Tibial nerve (tissue), 4 donors: ENCODE measurements around the gene DDX25. TPM values are rescaled to one million over a fixed set of nuclear protein-coding genes. Genes with fewer than 3 reads are reported as not detected.
A peak's percentile ranks its signal among the peaks of the same experiment; 100 is the strongest.

Experiments used
- DNase-seq, 2 donors: peaks; one replicate each; pipeline ENCODE4 v3.0.0-alpha.2; 2019; ENCODE audit warnings: low spot score in 2 of 2
- H3K27ac ChIP-seq, 4 donors: fragments of 200-600 bp; sonication (generic) in 3 of 4; one replicate each; pipeline ENCODE4 v1.5.1; 2017 to 2019; ENCODE audit warnings: mild to moderate bottlenecking in 1 of 4
- H3K27me3 ChIP-seq, 2 donors: fragments of 200-600 bp; sonication (generic) in 1 of 2; one replicate each; pipeline versions ENCODE4 v1.5.1 to v1.6.0; 2017 to 2019
- H3K36me3 ChIP-seq, 3 donors: fragments of 200-600 bp; sonication (generic); one replicate each; pipeline ENCODE4 v1.5.1; 2018 to 2019
- H3K4me1 ChIP-seq, 4 donors: fragments of 200-600 bp; sonication (generic) in 3 of 4; one replicate each; pipeline ENCODE4 v1.5.1; 2017 to 2019
- H3K4me3 ChIP-seq, 4 donors: fragments of 200-600 bp; sonication (generic) in 3 of 4; one replicate each; pipeline ENCODE4 v1.5.1; 2017 to 2019; ENCODE audit warnings: mild to moderate bottlenecking in 1 of 4, moderate library complexity in 1 of 4
- H3K9me3 ChIP-seq, 4 donors: fragments of 200-600 bp; sonication (generic) in 3 of 4; one replicate each; pipeline ENCODE4 v1.5.1; 2017 to 2019
- EP300 ChIP-seq, 2 donors: sonication (generic); formaldehyde crosslinking; IDR thresholded peaks; one replicate each; pipeline ENCODE4 v1.6.1; 2017; ENCODE audit warnings: antibody characterized with exemption in 2 of 2, mild to moderate bottlenecking in 1 of 2
- POLR2A ChIP-seq, 2 donors: fragments of 450-650 bp; IDR thresholded peaks; one replicate each; pipeline ENCODE4 v1.6.1; 2017; ENCODE audit warnings: antibody characterized with exemption in 2 of 2, mild to moderate bottlenecking in 2 of 2, moderate library complexity in 2 of 2
- WGBS, 2 donors: methylation state at CpG; one replicate each; pipeline ENCODE4 v1.1.5; 2018; 5-methylcytosine and 5-hydroxymethylcytosine counted together
- total RNA-seq, 4 donors: library from RNA; depleted of rRNA; stranded (reverse); fragments of >200 nt; gene quantifications; one replicate each; pipeline ENCODE4 v1.1.0, GENCODE V29; 2016
- TF ChIP-seq, protein P1 (sequence below), 5 experiments: fragments of 200-600 bp in 3 of 5; fragments of 450-650 bp in 2 of 5; sonication (generic) in 3 of 5; IDR thresholded peaks; one replicate each; pipeline ENCODE4 v1.5.1; 2016 to 2019; ENCODE audit warnings: antibody characterized with exemption in 5 of 5, mild to moderate bottlenecking in 3 of 5, moderate library complexity in 2 of 5

DDX25 gene
- total RNA-seq, 4 donors from 2014 or later: 0.30 TPM; not detected in 3

- peaks cover 0 to 16% (median 3%) of the 10 kb centered on the region in 4 donors for H3K9me3 ChIP-seq
- no peak for TF ChIP-seq EP300 (IDR thresholded peaks at IDR 0.05)
- TF ChIP-seq, protein P1, sequence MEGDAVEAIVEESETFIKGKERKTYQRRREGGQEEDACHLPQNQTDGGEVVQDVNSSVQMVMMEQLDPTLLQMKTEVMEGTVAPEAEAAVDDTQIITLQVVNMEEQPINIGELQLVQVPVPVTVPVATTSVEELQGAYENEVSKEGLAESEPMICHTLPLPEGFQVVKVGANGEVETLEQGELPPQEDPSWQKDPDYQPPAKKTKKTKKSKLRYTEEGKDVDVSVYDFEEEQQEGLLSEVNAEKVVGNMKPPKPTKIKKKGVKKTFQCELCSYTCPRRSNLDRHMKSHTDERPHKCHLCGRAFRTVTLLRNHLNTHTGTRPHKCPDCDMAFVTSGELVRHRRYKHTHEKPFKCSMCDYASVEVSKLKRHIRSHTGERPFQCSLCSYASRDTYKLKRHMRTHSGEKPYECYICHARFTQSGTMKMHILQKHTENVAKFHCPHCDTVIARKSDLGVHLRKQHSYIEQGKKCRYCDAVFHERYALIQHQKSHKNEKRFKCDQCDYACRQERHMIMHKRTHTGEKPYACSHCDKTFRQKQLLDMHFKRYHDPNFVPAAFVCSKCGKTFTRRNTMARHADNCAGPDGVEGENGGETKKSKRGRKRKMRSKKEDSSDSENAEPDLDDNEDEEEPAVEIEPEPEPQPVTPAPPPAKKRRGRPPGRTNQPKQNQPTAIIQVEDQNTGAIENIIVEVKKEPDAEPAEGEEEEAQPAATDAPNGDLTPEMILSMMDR (IDR thresholded peaks at IDR 0.05): no peak
- TF ChIP-seq POLR2A (IDR thresholded peaks at IDR 0.05): no peak
- WGBS, 2 donors: 82 to 86% methylated on average over 6 of the region's 6 CpGs
- no peak overlapping the region for H3K4me3 ChIP-seq
- peaks cover 0 to 50% (median 0%) of the 10 kb centered on the region in 3 donors for H3K36me3 ChIP-seq
- no peaks in the 10 kb centered on the region for H3K27me3 ChIP-seq
- no peak for DNase-seq
- peak overlapping the region in 2 of 4 donors; percentile 2 to 30 for H3K27ac ChIP-seq
- H3K4me1 ChIP-seq: peaks cover 0 to 22% (median 7%) of the 10 kb centered on the region in 4 donors
Observed at GRCh38 chr11:125959511-125959910, 55.2 kb downstream of the DDX25 start.

- peak overlapping the region in 1 of 4 donors; percentile 30 for H3K27ac ChIP-seq
- H3K27me3 ChIP-seq: no peaks in the 10 kb centered on the region
- no peak for DNase-seq
- H3K9me3 ChIP-seq: peaks cover 0 to 16% (median 3%) of the 10 kb centered on the region in 4 donors
- peaks cover 0 to 50% (median 0%) of the 10 kb centered on the region in 3 donors for H3K36me3 ChIP-seq
- no peak overlapping the region for H3K4me3 ChIP-seq
- TF ChIP-seq, protein P1 (IDR thresholded peaks at IDR 0.05): no peak
- TF ChIP-seq POLR2A (IDR thresholded peaks at IDR 0.05) (no peak), EP300 (IDR thresholded peaks at IDR 0.05) (no peak)
- H3K4me1 ChIP-seq: peaks cover 0 to 22% (median 7%) of the 10 kb centered on the region in 4 donors
- WGBS, 2 donors: 93 to 94% methylated on average over 10 of the region's 10 CpGs
Observed at GRCh38 chr11:125959931-125960330, 55.6 kb downstream of the DDX25 start.

DNA sequence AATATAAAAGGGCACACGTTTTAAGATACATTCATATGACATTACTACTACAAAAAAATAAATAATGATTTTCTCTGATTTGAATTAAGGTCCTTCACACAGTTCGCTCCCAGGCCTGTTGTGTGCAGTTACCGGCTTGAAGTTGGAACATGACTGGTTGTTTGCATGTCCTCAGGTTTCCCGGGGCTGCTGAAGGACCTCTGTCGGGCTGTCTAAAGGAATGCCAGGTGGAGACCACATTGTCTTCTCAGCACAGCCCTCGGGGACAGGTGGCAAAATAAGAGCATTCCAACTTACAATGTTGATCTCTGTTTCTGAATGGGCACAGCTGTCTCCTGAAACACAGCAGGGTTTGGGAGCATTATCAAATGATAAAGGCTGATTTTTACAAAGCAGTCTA, 56.5 kb downstream of the DDX25 start:
- no peak for TF ChIP-seq POLR2A (IDR thresholded peaks at IDR 0.05)
- TF ChIP-seq, protein P1 (IDR thresholded peaks at IDR 0.05): no peak
- no peak for TF ChIP-seq EP300 (IDR thresholded peaks at IDR 0.05)
- Histone ChIP-seq H3K27ac (no peak overlapping the region), H3K27me3 (no peaks in the 10 kb centered on the region), H3K4me3 (no peak overlapping the region), H3K4me1 (peaks cover 0 to 18% (median 7%) of the 10 kb centered on the region in 4 donors), H3K9me3 (peaks cover 0 to 16% (median 3%) of the 10 kb centered on the region in 4 donors), H3K36me3 (peaks cover 0 to 50% (median 0%) of the 10 kb centered on the region in 3 donors)
- WGBS, 2 donors: 88 to 91% methylated on average over 6 of the region's 6 CpGs
- DNase-seq: no peak

- Histone ChIP-seq H3K36me3 (peaks cover 0 to 20% (median 0%) of the 10 kb centered on the region in 3 donors), H3K4me3 (no peak overlapping the region), H3K4me1 (no peaks in the 10 kb centered on the region), H3K27me3 (no peaks in the 10 kb centered on the region), H3K27ac (no peak overlapping the region), H3K9me3 (peaks cover 0 to 11% (median 3%) of the 10 kb centered on the region in 4 donors)
- TF ChIP-seq, protein P1 (IDR thresholded peaks at IDR 0.05): no peak
- WGBS, 2 donors: 92 to 95% methylated on average over 4 of the region's 4 CpGs
- DNase-seq: no peak
Observed at GRCh38 chr11:125967515-125967914, 63.2 kb downstream of the DDX25 start.

- no peak overlapping the region for H3K27ac ChIP-seq
- H3K4me1 ChIP-seq: no peaks in the 10 kb centered on the region
- H3K36me3 ChIP-seq: peaks cover 0 to 12% (median 0%) of the 10 kb centered on the region in 3 donors
- H3K4me3 ChIP-seq: no peak overlapping the region
- DNase-seq: no peak
- no peaks in the 10 kb centered on the region for H3K27me3 ChIP-seq
- WGBS, 2 donors: 72 to 75% methylated on average over 7 of the region's 7 CpGs
- TF ChIP-seq, protein P1 (IDR thresholded peaks at IDR 0.05): no peak
- TF ChIP-seq POLR2A (IDR thresholded peaks at IDR 0.05) (no peak), EP300 (IDR thresholded peaks at IDR 0.05) (no peak)
- H3K9me3 ChIP-seq: peaks cover 0 to 3% (median 0%) of the 10 kb centered on the region in 4 donors
Observed at GRCh38 chr11:125968354-125968753, 64.0 kb downstream of the DDX25 start.
